MCF 10A (cell line): ENCODE measurements around the gene DGUOK. TPM values are rescaled to one million over a fixed set of nuclear protein-coding genes. Genes with fewer than 3 reads are reported as not detected.

Experiments
- BruUV-seq: library from RNA; stranded (reverse); fragments of 400-500 nt; replicated peaks from 2 replicates; lab custom pipeline; 2021; lab: Mats Ljungman, UMichigan
- CTCF ChIA-PET: fragments of 300-600 bp; sonication (Branson Sonifier 250); formaldehyde crosslinking; extraction: SDS; loops from one replicate; lab custom pipeline; 2021; ENCODE audit warnings: antibody characterized with exemption, inconsistent platforms; lab: Yijun Ruan, JAX
- POLR2A ChIA-PET: fragments of 300-600, 350-650 bp; sonication (Branson Sonifier 250); formaldehyde crosslinking; extraction: SDS; loops from one replicate; lab custom pipeline; 2020; ENCODE audit warnings: antibody characterized with exemption, inconsistent platforms; lab: Yijun Ruan, JAX
- DNase-seq: peaks from one replicate; pipeline ENCODE4 v3.0.0-alpha.2; 2018; ENCODE audit not compliant: unreplicated experiment
- H3K27ac Mint-ChIP-seq: one replicate; pipeline ENCODE4 v1.8.0; 2022; ENCODE audit warnings: mild to moderate bottlenecking, low read depth, mixed read lengths; ENCODE audit not compliant: unreplicated experiment
- H3K27me3 Mint-ChIP-seq: one replicate; pipeline ENCODE4 v1.8.0; 2022; ENCODE audit warnings: mixed read lengths; ENCODE audit not compliant: insufficient read depth, unreplicated experiment
- H3K36me3 Mint-ChIP-seq: one replicate; pipeline ENCODE4 v1.8.0; 2022; ENCODE audit warnings: mild to moderate bottlenecking, moderate library complexity, mixed read lengths; ENCODE audit not compliant: insufficient read depth, unreplicated experiment
- H3K4me1 Mint-ChIP-seq: one replicate; pipeline ENCODE4 v1.8.0; 2022; ENCODE audit warnings: mixed read lengths; ENCODE audit not compliant: insufficient read depth, unreplicated experiment
- H3K4me3 Mint-ChIP-seq: one replicate; pipeline ENCODE4 v1.8.0; 2022; ENCODE audit warnings: mild to moderate bottlenecking, moderate library complexity, mixed read lengths; ENCODE audit not compliant: unreplicated experiment
- H3K9me3 Mint-ChIP-seq: one replicate; pipeline ENCODE4 v1.8.0; 2022; ENCODE audit warnings: mixed read lengths; ENCODE audit not compliant: unreplicated experiment
- CTCF ChIP-seq: fragments of 200-600 bp; IDR thresholded peaks from one replicate; pipeline ENCODE4 v1.8.0; 2022; ENCODE audit warnings: antibody characterized with exemption, mild to moderate bottlenecking; ENCODE audit not compliant: unreplicated experiment
- intact Hi-C: fragments of 100-400 bp; cut with micrococcal nuclease; formaldehyde crosslinking; loops from 2 replicates; pipeline ENCODE4 v1.14.1; 2022
- total RNA-seq: library from RNA; stranded (reverse); gene quantifications from 2 replicates; pipeline ENCODE4 v1.2.3, GENCODE V29; 2022

The DGUOK gene
- total RNA-seq, 1 experiment from 2014 or later: 92.3 TPM

- POLR2A ChIA-PET: no interaction called here
- TF ChIP-seq CTCF: no peak
- Mint-ChIP-seq H3K4me1 (no peaks in the 10 kb centered on the region), H3K9me3 (no peaks in the 10 kb centered on the region), H3K27ac (no peak overlapping the region), H3K4me3 (no peak overlapping the region), H3K36me3 (no peaks in the 10 kb centered on the region), H3K27me3 (no peaks in the 10 kb centered on the region)
- intact Hi-C loops: no loop called here
- DNase-seq: no peak
- no TSS peak for BruUV-seq
- CTCF ChIA-PET: interaction anchor here (0.5 to 0.6 kb wide), 3 partner anchors 241 to 699 kb away, joined by 3 to 4 read pairs (median 3); no protein-coding TSS in a partner anchor
Observed at GRCh38 chr2:73890301-73891092, 36.2 kb upstream of the DGUOK start.

GRCh38 chr2:73891276-73891901 is 35.3 kb upstream of the DGUOK start:
- no peak for DNase-seq
- CTCF ChIA-PET: interaction anchor here (0.5 to 1.3 kb wide), 3 partner anchors 12 to 698 kb away, joined by 3 to 5 read pairs (median 3); no protein-coding TSS in a partner anchor
- no peak overlapping the region for H3K4me3 Mint-ChIP-seq
- H3K4me1 Mint-ChIP-seq: no peaks in the 10 kb centered on the region
- no peaks in the 10 kb centered on the region for H3K9me3 Mint-ChIP-seq
- no peaks in the 10 kb centered on the region for H3K36me3 Mint-ChIP-seq
- BruUV-seq: no TSS peak
- POLR2A ChIA-PET: interaction anchor here (1.3 kb wide), 1 partner anchor 19 kb away, joined by 5 read pairs; no protein-coding TSS in a partner anchor
- TF ChIP-seq CTCF: no peak
- no peaks in the 10 kb centered on the region for H3K27me3 Mint-ChIP-seq
- intact Hi-C loops: no loop called here
- no peak overlapping the region for H3K27ac Mint-ChIP-seq

GRCh38 chr2:73892631-73893329 is 33.9 kb upstream of the DGUOK start, which contains the start of gene ACTG2:
Gene ACTG2 (plus strand): TSS chr2:73893008. CDS start chr2:73901312, 8,304 bp downstream.
- Mint-ChIP-seq H3K4me3 (no peak within 1 kb of the TSS), H3K36me3 (no peaks in the 10 kb centered on the region), H3K27ac (no peak within 1 kb of the TSS), H3K4me1 (no peaks in the 10 kb centered on the region), H3K27me3 (no peaks in the 10 kb centered on the region), H3K9me3 (no peaks in the 10 kb centered on the region)
- no peak for TF ChIP-seq CTCF
- intact Hi-C loops: no loop called here
- no TSS peak for BruUV-seq
- ChIA-PET POLR2A (interaction anchor here (1.3 kb wide), 1 partner anchor 18 kb away, joined by 5 read pairs; no protein-coding TSS in a partner anchor), CTCF (interaction anchor here (0.6 to 0.8 kb wide), 2 partner anchors 17 to 39 kb away, joined by 3 read pairs; no protein-coding TSS in a partner anchor)
- no peak for DNase-seq
